GM12873 (cell line): ENCODE results near the gene PSMA5.

Experiments used
- CTCF ChIP-seq: IDR thresholded peaks from 2 replicates; pipeline ENCODE4 v1.5.1; 2012; ENCODE audit warnings: low read depth, mild to moderate bottlenecking, moderate library complexity, low read length, control low read depth; ENCODE audit not compliant: insufficient read depth; ENCODE audit errors: missing control alignments

PSMA5 gene

GRCh38 chr1:109369167-109369746 lies 57.0 kb downstream of the PSMA5 start:
- no peak for TF ChIP-seq CTCF

- TF ChIP-seq CTCF, result no peak
These were observed 57.8 kb downstream of the PSMA5 start for GRCh38 chr1:109368464-109368863.

- no peak for TF ChIP-seq CTCF
These were observed 58.6 kb downstream of the PSMA5 start for GRCh38 chr1:109367626-109368025.

- TF ChIP-seq CTCF, result no peak
These were observed 60.5 kb downstream of the PSMA5 start for GRCh38 chr1:109365642-109366204.

- TF ChIP-seq CTCF, result no peak
These were observed 64.6 kb downstream of the PSMA5 start for GRCh38 chr1:109361649-109362048.

- no peak for TF ChIP-seq CTCF
These were observed 65.2 kb downstream of the PSMA5 start for GRCh38 chr1:109361069-109361468.

- TF ChIP-seq CTCF, result no peak
These were observed 68.6 kb downstream of the PSMA5 start for GRCh38 chr1:109357616-109358015.

GRCh38 chr1:109356915-109357314 lies 69.3 kb downstream of the PSMA5 start:
- TF ChIP-seq CTCF, result no peak
